ENCODE results near the gene SPAG16.

The SPAG16 gene

GRCh38 chr2:213429516-213429915 lies 145.3 kb downstream of the SPAG16 start:
- Histone ChIP-seq H3K27me3 (ENCODE audit: insufficient read depth, poor library complexity, severe bottlenecking) (no peaks in the 10 kb centered on the region), H3K27ac (replicated peaks) (no peak overlapping the region), H3K4me3 (replicated peaks; ENCODE audit: insufficient read depth, low read length) (no peak overlapping the region)
- TF ChIP-seq CTCF (IDR thresholded peaks at IDR 0.05; ENCODE audit: insufficient read depth, low read length) (no peak), REST (IDR thresholded peaks at IDR 0.05; ENCODE audit: insufficient replicate concordance, low read depth) (no peak), GABPA (IDR thresholded peaks at IDR 0.05; ENCODE audit: low read depth) (no peak), SPI1 (IDR thresholded peaks at IDR 0.05; ENCODE audit: borderline replicate concordance, low read depth) (no peak), POLR2AphosphoS5 (IDR thresholded peaks at IDR 0.05; ENCODE audit: low read depth) (no peak)
- DNase-seq (ENCODE audit: low read depth in 1 of 2, low spot score in 1 of 2), result no peak

- no peak for DNase-seq (ENCODE audit: low read depth in 1 of 2, low spot score in 1 of 2)
- Histone ChIP-seq H3K27me3 (ENCODE audit: insufficient read depth, poor library complexity, severe bottlenecking) (no peaks in the 10 kb centered on the region), H3K4me3 (replicated peaks; ENCODE audit: insufficient read depth, low read length) (no peak overlapping the region), H3K27ac (replicated peaks) (no peak overlapping the region)
- no peak for TF ChIP-seq CTCF (IDR thresholded peaks at IDR 0.05; ENCODE audit: insufficient read depth, low read length)
These were observed 159.7 kb downstream of the SPAG16 start for GRCh38 chr2:213443921-213444320.

- H3K4me3 ChIP-seq (replicated peaks; ENCODE audit: insufficient read depth, low read length), result no peak overlapping the region
- no peak overlapping the region for H3K27ac ChIP-seq (replicated peaks)
- H3K27me3 ChIP-seq (ENCODE audit: insufficient read depth, poor library complexity, severe bottlenecking), result no peaks in the 10 kb centered on the region
- TF ChIP-seq CTCF (IDR thresholded peaks at IDR 0.05; ENCODE audit: insufficient read depth, low read length) (no peak), POLR2AphosphoS5 (IDR thresholded peaks at IDR 0.05; ENCODE audit: low read depth) (no peak), GABPA (IDR thresholded peaks at IDR 0.05; ENCODE audit: low read depth) (no peak), REST (IDR thresholded peaks at IDR 0.05; ENCODE audit: insufficient replicate concordance, low read depth) (no peak), SPI1 (IDR thresholded peaks at IDR 0.05; ENCODE audit: borderline replicate concordance, low read depth) (no peak)
- no peak for DNase-seq (ENCODE audit: low read depth in 1 of 2, low spot score in 1 of 2)
These were observed 167.4 kb downstream of the SPAG16 start for GRCh38 chr2:213451542-213452239.

Data from HL-60 (cell line).